ENCODE measurements around the gene CKM.

DNA sequence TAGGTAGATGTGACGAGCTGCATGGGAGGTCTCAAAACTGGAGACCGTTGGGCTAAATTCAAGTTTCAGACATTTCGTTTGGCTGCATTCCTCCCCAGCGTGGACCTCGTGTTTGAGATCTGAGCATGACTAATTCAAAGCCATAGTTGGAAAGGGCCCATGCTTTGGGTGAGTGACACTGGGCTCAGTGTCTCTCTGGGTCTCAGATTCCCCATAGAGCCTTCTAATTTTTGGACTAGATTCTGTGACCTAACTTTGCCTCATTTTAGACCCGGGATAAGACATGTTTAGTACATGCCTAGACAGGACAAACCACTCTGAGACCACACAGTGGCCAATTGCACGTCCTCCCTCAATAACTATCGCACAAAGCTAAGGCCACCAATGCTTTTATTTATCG lies 16.6 kb downstream of the CKM start:
- no peak for TF ChIP-seq POLR2A (IDR thresholded peaks at IDR 0.05; ENCODE audit: extremely low read depth, insufficient read length)
- TF ChIP-seq, protein P1, sequence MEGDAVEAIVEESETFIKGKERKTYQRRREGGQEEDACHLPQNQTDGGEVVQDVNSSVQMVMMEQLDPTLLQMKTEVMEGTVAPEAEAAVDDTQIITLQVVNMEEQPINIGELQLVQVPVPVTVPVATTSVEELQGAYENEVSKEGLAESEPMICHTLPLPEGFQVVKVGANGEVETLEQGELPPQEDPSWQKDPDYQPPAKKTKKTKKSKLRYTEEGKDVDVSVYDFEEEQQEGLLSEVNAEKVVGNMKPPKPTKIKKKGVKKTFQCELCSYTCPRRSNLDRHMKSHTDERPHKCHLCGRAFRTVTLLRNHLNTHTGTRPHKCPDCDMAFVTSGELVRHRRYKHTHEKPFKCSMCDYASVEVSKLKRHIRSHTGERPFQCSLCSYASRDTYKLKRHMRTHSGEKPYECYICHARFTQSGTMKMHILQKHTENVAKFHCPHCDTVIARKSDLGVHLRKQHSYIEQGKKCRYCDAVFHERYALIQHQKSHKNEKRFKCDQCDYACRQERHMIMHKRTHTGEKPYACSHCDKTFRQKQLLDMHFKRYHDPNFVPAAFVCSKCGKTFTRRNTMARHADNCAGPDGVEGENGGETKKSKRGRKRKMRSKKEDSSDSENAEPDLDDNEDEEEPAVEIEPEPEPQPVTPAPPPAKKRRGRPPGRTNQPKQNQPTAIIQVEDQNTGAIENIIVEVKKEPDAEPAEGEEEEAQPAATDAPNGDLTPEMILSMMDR (IDR thresholded peaks at IDR 0.05; ENCODE audit: low read depth, low read length) = no peak
